ENCODE measurements around the gene TMEM176A. TPM values are rescaled to one million over a fixed set of nuclear protein-coding genes. Genes with fewer than 3 reads are reported as not detected.

The TMEM176A gene
- total RNA-seq, 2 donors from 2014 or later = not detected

- ATAC-seq = peak; percentile 41 to 81
- H3K36me3 Mint-ChIP-seq = no peaks in the 10 kb centered on the region
- H3K9me3 Mint-ChIP-seq = no peaks in the 10 kb centered on the region
- H3K27ac Mint-ChIP-seq = no peak overlapping the region
- DNase-seq (ENCODE audit: low spot score in 2 of 2) = no peak
Measured at GRCh38 chr7:150850273-150850672, 49.7 kb downstream of the TMEM176A start.

- DNase-seq (ENCODE audit: low spot score in 2 of 2) = no peak
- H3K27ac Mint-ChIP-seq = no peak overlapping the region
- no peak for ATAC-seq
- no peaks in the 10 kb centered on the region for H3K9me3 Mint-ChIP-seq
- no peaks in the 10 kb centered on the region for H3K36me3 Mint-ChIP-seq
Measured at GRCh38 chr7:150851492-150852370, 51.2 kb downstream of the TMEM176A start.

- no peaks in the 10 kb centered on the region for H3K36me3 Mint-ChIP-seq
- ATAC-seq (no peak), DNase-seq (ENCODE audit: low spot score in 2 of 2) (no peak)
- H3K27ac Mint-ChIP-seq = no peak within 1 kb of the TSS
- H3K9me3 Mint-ChIP-seq = no peaks in the 10 kb centered on the region
Measured at GRCh38 chr7:150852371-150852905, 51.9 kb downstream of the TMEM176A start, which contains the start of gene AOC1. AOC1 (plus strand) TSS chr7:150852517; CDS start chr7:150856471, 3,954 bp downstream.

- Mint-ChIP-seq H3K27ac (no peak overlapping the region), H3K36me3 (no peaks in the 10 kb centered on the region), H3K9me3 (no peaks in the 10 kb centered on the region)
- DNase-seq (ENCODE audit: low spot score in 2 of 2) (no peak), ATAC-seq (no peak)
Measured at GRCh38 chr7:150854066-150855000, 53.8 kb downstream of the TMEM176A start.

Other genes with a start within 250 kb of the TMEM176A start
- gene GIMAP4, start 233.4 kb upstream of the TMEM176A start, total RNA-seq = 100 to 1,000 TPM; 202 to 336 TPM
- gene GIMAP6, start 168.4 kb upstream of the TMEM176A start, total RNA-seq = 10 to 100 TPM; 35.9 to 43.2 TPM
- 10 to 100 TPM; 47.8 to 56.5 TPM for gene GIMAP2, start 115.1 kb upstream of the TMEM176A start, total RNA-seq
- gene GIMAP1, start 84.2 kb upstream of the TMEM176A start, total RNA-seq = 10 to 100 TPM in 1 of 2 donors, 1 to 10 TPM in 1; 3.1 to 10.7 TPM
- 100 to 1,000 TPM in 1 of 2 donors, 10 to 100 TPM in 1; 73.1 to 115 TPM for gene GIMAP5, start 63.4 kb upstream of the TMEM176A start, total RNA-seq
- not detected for gene TMEM176B, start 405 bp upstream of the TMEM176A start, total RNA-seq
- gene AOC1, start 51.7 kb downstream of the TMEM176A start, total RNA-seq = not detected
- gene KCNH2, start 177.6 kb downstream of the TMEM176A start, total RNA-seq = under 1 TPM; 0.41 to 0.72 TPM
- gene NOS3, start 190.2 kb downstream of the TMEM176A start, total RNA-seq = 10 to 100 TPM in 1 of 2 donors, 1 to 10 TPM in 1; 1.8 to 12.7 TPM
- gene ATG9B, start 223.7 kb downstream of the TMEM176A start, total RNA-seq = 10 to 100 TPM in 1 of 2 donors, 1 to 10 TPM in 1; 1.1 to 14.9 TPM
- gene ABCB8, start 227.7 kb downstream of the TMEM176A start, total RNA-seq = 10 to 100 TPM; 42.6 to 78.3 TPM
- 10 to 100 TPM in 1 of 2 donors, 1 to 10 TPM in 1; 7.6 to 19.7 TPM for gene ASIC3, start 247.8 kb downstream of the TMEM176A start, total RNA-seq